ENCODE results near the gene RTEL1. TPM values are rescaled to one million over a fixed set of nuclear protein-coding genes. Genes with fewer than 3 reads are reported as not detected.
A peak's percentile ranks its signal among the peaks of the same experiment; 100 is the strongest.

Gene RTEL1
- total RNA-seq, 1 experiment from 2014 or later = 39.2 TPM

DNA sequence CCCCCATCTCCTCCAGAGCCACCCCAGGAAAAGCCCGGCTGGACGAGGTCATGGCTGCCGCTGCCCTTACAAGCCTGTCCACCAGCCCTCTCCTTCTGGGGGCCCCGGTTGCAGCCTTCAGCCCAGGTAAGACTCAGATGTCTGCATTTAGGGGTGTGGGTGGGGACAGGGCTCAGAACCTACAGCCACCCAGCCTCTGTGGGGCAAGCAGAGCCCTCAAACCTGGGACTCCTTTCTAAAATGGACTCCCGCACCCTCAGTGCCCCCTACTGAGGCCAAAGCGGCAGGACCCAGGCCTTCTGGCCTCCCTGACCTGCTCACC is 83.2 kb downstream of the RTEL1 start:
- ChIA-PET POLR2A (interaction anchor here (0.8 to 3.6 kb wide), 28 partner anchors 9 to 240 kb away, joined by 3 to 79 read pairs (median 7); partner anchors contain the start of genes ARFRP1, DNAJC5, GMEB2 and PPDPF), CTCF (interaction anchor here (0.5 to 1.8 kb wide), 11 partner anchors 21 to 247 kb away, joined by 3 to 9 read pairs (median 4); partner anchors contain the start of genes ARFRP1, PRPF6, PTK6 and ZGPAT)
- DNase-seq (ENCODE audit: unreplicated experiment) = no peak
- no TSS peak for BruUV-seq (replicated peaks)
- TF ChIP-seq, protein P1, sequence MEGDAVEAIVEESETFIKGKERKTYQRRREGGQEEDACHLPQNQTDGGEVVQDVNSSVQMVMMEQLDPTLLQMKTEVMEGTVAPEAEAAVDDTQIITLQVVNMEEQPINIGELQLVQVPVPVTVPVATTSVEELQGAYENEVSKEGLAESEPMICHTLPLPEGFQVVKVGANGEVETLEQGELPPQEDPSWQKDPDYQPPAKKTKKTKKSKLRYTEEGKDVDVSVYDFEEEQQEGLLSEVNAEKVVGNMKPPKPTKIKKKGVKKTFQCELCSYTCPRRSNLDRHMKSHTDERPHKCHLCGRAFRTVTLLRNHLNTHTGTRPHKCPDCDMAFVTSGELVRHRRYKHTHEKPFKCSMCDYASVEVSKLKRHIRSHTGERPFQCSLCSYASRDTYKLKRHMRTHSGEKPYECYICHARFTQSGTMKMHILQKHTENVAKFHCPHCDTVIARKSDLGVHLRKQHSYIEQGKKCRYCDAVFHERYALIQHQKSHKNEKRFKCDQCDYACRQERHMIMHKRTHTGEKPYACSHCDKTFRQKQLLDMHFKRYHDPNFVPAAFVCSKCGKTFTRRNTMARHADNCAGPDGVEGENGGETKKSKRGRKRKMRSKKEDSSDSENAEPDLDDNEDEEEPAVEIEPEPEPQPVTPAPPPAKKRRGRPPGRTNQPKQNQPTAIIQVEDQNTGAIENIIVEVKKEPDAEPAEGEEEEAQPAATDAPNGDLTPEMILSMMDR (IDR thresholded peaks at IDR 0.05; ENCODE audit: unreplicated experiment) = no peak
- Mint-ChIP-seq H3K36me3 (ENCODE audit: insufficient read depth, unreplicated experiment) (peaks cover 31% of the 10 kb centered on the region), H3K4me1 (ENCODE audit: insufficient read depth, unreplicated experiment) (no peaks in the 10 kb centered on the region), H3K4me3 (ENCODE audit: unreplicated experiment) (peak overlapping the region; percentile 74), H3K9me3 (ENCODE audit: unreplicated experiment) (no peaks in the 10 kb centered on the region), H3K27me3 (ENCODE audit: insufficient read depth, unreplicated experiment) (no peaks in the 10 kb centered on the region), H3K27ac (ENCODE audit: low read depth, unreplicated experiment) (peak overlapping the region; percentile 27)
- intact Hi-C loops (cut with micrococcal nuclease) = no loop called here

GRCh38 chr20:63741676-63742380 is 83.7 kb downstream of the RTEL1 start:
- Mint-ChIP-seq H3K4me1 (ENCODE audit: insufficient read depth, unreplicated experiment) (no peaks in the 10 kb centered on the region), H3K27ac (ENCODE audit: low read depth, unreplicated experiment) (no peak overlapping the region), H3K36me3 (ENCODE audit: insufficient read depth, unreplicated experiment) (peaks cover 26% of the 10 kb centered on the region), H3K27me3 (ENCODE audit: insufficient read depth, unreplicated experiment) (no peaks in the 10 kb centered on the region), H3K4me3 (ENCODE audit: unreplicated experiment) (peak overlapping the region; percentile 74), H3K9me3 (ENCODE audit: unreplicated experiment) (no peaks in the 10 kb centered on the region)
- ChIA-PET CTCF (interaction anchor here (0.5 to 1.8 kb wide), 10 partner anchors 20 to 248 kb away, joined by 3 to 9 read pairs (median 4); partner anchors contain the start of genes ARFRP1, PRPF6, PTK6 and ZGPAT), POLR2A (interaction anchor here (0.8 to 3.6 kb wide), 23 partner anchors 11 to 240 kb away, joined by 3 to 79 read pairs (median 7); partner anchors contain the start of genes ARFRP1, DNAJC5, GMEB2 and PPDPF)
- intact Hi-C loops (cut with micrococcal nuclease) = no loop called here
- no peak for DNase-seq (ENCODE audit: unreplicated experiment)
- TF ChIP-seq, protein P1 (IDR thresholded peaks at IDR 0.05; ENCODE audit: unreplicated experiment) = no peak
- TSS peak; percentile 26 for BruUV-seq (replicated peaks)

DNA sequence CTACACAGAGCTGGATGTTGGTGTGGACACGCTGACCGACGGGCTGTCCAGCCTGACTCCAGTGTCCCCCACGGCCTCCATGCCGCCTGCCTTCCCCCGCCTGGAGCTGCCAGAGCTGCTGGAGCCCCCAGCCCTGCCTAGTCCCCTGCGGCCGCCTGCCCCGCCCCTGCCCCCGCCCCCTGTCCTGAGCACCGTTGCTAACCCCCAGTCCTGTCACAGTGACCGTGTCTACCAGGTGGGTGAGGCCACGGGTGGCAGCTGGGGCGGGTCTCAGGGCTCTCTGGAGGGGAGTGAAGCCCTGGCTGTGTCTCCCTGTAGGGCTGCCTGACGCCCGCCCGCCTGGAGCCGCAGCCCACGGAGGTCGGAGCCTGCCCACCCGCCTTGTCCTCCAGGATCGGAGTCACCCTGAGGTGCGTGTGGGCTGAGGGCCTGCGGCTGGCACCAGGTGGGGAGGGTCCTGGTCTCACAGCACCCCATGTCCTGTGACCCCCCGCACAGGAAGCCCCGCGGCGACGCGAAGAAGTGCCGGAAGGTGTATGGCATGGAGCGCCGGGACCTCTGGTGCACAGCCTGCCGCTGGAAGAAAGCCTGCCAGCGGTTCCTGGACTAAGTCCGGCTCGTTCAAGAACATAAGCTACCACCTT is 84.4 kb downstream of the RTEL1 start:
- ChIA-PET POLR2A (interaction anchor here (1.4 to 3.1 kb wide), 7 partner anchors 10 to 153 kb away, joined by 3 to 69 read pairs (median 15); partner anchors contain the start of genes ARFRP1, DNAJC5, GMEB2 and TNFRSF6B), CTCF (interaction anchor here (0.7 to 1.0 kb wide), 2 partner anchors 26 to 206 kb away, joined by 3 to 6 read pairs; partner anchors contain the start of gene PTK6)
- H3K27ac Mint-ChIP-seq (ENCODE audit: low read depth, unreplicated experiment) = no peak overlapping the region
- no peak for DNase-seq (ENCODE audit: unreplicated experiment)
- no TSS peak for BruUV-seq (replicated peaks)
- H3K4me3 Mint-ChIP-seq (ENCODE audit: unreplicated experiment) = no peak overlapping the region
- no peaks in the 10 kb centered on the region for H3K4me1 Mint-ChIP-seq (ENCODE audit: insufficient read depth, unreplicated experiment)
- H3K27me3 Mint-ChIP-seq (ENCODE audit: insufficient read depth, unreplicated experiment) = no peaks in the 10 kb centered on the region
- H3K36me3 Mint-ChIP-seq (ENCODE audit: insufficient read depth, unreplicated experiment) = peaks cover 25% of the 10 kb centered on the region
- TF ChIP-seq, protein P1 (IDR thresholded peaks at IDR 0.05; ENCODE audit: unreplicated experiment) = no peak
- intact Hi-C loops (cut with micrococcal nuclease) = no loop called here
- no peaks in the 10 kb centered on the region for H3K9me3 Mint-ChIP-seq (ENCODE audit: unreplicated experiment)

All from MCF 10A (cell line).